GM13976 (cell line): ENCODE measurements around the gene FAM168A.

Experiments
- DNase-seq: peaks from one replicate; pipeline ENCODE4 v3.0.0; 2012; ENCODE audit warnings: low spot score
- in situ Hi-C: fragments of 300-500 bp; cut with MboI; formaldehyde crosslinking; loops from one replicate; pipeline ENCODE4 v1.12.0; 2022; ENCODE audit warnings: low sequenced_read_pairs, mixed read lengths, inconsistent platforms; ENCODE audit not compliant: unreplicated experiment
- TF ChIP-seq, protein P1 (sequence below): IDR thresholded peaks from 2 replicates; pipeline ENCODE4 v1.5.1; 2012; ENCODE audit warnings: borderline replicate concordance, mild to moderate bottlenecking; ENCODE audit not compliant: insufficient read depth; ENCODE audit errors: extremely low read depth, missing control alignments, control extremely low read depth

Gene FAM168A

DNA sequence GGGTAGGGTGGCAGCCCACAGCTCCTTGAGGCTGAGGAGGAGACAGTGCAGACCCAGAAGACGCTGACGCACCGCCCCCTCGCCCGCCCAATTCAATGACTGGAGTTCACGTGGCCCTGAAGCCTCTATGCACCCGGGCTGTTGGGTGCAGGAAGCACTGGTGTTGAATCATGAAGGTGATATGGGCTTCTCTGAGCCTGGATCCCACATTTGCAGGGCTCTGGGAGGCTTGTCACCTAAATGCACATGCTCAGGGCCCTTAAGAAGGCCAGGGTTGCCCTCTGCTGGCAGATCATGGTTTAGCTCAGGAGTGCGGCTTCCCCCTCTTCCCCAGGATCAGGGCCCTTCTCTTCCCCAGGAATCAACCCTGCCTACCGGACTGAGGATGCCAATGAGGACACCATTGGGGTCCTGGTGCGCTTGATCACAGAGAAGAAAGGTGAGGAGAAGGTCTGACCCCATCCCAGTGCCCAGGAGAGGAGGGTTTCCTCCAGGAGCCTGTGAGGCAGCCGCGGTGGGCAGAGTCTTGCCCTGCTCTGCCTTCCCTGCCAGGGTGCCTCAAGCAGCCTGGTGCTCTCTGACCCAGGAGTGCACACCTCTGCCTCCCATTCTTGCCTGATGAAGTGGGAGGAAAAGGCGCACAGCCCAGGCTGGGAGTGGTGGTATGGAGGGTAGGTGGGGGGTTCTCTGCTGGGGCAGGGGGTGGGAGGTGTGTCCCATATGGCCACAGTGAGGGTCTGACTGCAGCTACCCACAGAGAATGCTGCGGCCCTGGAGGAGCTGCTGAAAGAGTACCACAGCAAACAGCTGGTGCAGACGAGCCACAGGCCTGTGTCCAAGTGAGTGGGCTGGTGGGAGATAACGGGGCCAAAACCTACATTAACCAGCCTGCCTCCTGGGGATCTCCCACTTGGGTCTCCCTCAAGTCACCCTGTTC, 204.2 kb downstream of the FAM168A start:
- TF ChIP-seq, protein P1, sequence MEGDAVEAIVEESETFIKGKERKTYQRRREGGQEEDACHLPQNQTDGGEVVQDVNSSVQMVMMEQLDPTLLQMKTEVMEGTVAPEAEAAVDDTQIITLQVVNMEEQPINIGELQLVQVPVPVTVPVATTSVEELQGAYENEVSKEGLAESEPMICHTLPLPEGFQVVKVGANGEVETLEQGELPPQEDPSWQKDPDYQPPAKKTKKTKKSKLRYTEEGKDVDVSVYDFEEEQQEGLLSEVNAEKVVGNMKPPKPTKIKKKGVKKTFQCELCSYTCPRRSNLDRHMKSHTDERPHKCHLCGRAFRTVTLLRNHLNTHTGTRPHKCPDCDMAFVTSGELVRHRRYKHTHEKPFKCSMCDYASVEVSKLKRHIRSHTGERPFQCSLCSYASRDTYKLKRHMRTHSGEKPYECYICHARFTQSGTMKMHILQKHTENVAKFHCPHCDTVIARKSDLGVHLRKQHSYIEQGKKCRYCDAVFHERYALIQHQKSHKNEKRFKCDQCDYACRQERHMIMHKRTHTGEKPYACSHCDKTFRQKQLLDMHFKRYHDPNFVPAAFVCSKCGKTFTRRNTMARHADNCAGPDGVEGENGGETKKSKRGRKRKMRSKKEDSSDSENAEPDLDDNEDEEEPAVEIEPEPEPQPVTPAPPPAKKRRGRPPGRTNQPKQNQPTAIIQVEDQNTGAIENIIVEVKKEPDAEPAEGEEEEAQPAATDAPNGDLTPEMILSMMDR = peak; percentile 68
- in situ Hi-C loops = no loop called here
- DNase-seq = peak; percentile 88

DNA sequence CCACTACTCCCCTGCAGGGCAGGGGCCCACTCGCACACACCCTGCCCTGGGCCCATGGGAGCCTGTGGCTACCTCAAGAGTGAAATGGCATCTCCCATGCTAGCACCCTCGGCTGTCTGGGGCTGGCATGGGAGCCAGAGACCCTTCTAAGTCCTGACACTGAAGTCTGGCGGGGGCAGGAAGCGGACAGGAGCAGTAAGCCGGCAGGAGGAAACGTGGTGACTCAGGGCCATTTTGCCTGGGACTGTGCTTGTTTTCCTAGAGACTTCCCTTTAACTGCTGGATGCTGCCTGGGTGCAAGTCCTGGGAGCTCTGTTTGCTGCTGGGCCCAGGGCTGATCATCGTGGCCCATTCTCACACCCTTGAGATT, 204.9 kb downstream of the FAM168A start:
- in situ Hi-C loops = no loop called here
- no peak for DNase-seq

DNA sequence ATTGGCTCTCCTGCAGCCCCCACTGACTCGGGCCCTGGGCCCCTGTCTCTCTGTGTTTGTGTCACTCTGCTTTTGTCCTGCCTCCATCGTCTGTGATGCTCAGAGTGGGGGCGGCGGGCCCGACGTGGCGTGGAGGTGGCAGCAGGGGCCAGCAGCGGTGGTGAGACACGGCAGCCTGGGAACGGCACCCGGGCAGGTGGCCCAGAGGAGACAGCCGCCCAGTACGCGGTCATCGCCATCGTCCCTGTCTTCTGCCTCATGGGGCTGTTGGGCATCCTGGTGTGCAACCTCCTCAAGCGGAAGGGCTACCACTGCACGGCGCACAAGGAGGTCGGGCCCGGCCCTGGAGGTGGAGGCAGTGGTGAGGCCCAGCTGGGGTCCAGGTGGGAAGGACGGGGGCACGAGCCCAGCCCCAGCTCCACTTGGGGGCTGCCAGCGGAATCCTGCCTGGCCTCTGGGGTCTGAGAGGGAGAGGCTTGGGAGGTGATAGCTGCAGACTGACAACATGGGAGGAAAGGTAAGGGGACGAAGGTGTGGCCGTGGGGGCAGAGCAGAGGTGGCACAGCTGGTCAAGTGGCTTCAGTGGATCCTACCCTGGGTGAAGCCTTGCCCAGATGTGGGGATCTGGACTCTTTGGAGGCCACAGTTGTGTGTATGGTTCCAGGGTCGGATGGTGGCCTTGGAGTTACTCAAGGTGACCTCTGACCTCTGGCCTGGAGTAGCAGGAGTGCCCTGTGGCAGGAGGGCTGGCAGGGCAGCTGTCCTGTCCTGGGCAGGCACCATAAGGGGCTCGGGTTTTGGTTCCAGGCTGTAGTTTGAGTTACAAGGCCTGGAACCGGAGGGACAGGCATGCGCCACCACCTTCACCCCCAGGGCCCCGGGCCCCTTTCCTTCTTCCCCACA, 205.6 kb downstream of the FAM168A start:
- DNase-seq = no peak
- in situ Hi-C loops = no loop called here
- TF ChIP-seq, protein P1 = no peak

More for the DNA sequence above, 204.9 kb downstream of the FAM168A start:
- TF ChIP-seq, protein P1 = no peak

DNA sequence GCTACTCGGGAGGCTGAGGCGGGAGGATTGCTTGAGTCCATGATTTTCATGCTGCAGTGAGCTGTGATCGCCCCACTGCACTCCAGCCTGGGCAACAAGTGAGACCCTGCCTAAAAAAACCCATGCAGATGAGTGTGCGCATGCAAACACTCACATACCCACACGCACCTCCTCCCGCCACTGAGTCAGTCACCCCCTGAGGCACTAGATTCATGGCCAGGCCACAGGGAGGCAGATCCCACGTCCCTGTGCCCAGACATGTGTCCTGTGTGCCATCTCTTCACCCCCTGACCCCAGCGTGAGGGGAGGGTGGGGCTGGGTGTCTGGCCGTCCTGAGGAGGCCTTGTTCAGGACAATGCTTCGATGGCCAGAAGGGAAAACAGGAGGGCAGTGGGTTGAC, 206.2 kb downstream of the FAM168A start:
- in situ Hi-C loops = no loop called here

DNA sequence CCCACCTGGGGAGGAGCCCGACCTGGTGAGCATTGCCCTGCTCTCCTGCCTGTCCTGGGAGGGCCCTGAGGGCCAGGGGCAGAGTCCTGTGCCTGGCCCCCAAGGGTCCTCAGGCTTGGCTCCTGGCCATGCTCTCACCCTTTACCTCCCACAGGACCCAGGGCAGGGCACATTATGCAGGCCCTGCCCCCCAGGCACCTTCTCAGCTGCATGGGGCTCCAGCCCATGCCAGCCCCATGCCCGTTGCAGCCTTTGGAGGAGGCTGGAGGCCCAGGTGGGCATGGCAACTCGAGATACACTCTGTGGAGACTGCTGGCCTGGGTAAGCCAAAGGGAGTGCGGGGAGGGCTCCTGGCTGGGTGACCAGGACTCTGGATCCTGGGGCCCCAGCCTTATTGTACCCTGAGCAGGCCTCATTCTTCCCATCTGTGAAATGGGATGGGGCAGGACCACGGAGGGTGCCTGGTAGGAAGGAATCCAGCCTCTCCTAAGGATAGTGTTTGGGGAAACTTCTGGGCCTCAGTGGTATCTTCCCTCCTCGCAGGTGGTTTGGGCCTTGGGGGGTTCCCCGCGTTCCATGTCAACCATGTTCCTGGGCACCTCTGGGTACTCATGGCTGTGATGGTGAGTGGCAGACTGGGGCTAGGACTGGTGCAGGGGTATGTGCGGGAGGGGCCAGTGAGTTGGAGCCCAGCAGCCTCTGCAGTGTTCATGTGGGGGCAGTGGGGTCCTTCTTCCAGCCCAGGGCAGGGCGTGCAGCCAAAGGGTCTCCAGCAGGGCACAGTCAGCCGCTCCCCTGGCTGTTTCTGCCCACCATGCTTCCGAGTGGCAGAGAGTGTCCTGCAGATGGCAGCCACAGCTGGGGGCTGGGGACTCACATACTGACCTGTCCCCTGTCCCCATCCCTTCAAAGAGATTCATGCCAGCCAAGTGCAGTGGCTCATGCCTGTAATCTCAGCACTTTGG, 207.0 kb downstream of the FAM168A start:
- in situ Hi-C loops = no loop called here
- TF ChIP-seq, protein P1 = no peak
- DNase-seq = no peak

More for the DNA sequence above, 206.2 kb downstream of the FAM168A start:
- TF ChIP-seq, protein P1 = no peak
- no peak for DNase-seq
